NCI-H82 (cell line): ENCODE results near the gene OSBPL2.

ENCODE experiments used
- DNase-seq: peaks from one replicate; lab custom pipeline; 2025; lab: John Stamatoyannopoulos, UW

The OSBPL2 gene

DNA sequence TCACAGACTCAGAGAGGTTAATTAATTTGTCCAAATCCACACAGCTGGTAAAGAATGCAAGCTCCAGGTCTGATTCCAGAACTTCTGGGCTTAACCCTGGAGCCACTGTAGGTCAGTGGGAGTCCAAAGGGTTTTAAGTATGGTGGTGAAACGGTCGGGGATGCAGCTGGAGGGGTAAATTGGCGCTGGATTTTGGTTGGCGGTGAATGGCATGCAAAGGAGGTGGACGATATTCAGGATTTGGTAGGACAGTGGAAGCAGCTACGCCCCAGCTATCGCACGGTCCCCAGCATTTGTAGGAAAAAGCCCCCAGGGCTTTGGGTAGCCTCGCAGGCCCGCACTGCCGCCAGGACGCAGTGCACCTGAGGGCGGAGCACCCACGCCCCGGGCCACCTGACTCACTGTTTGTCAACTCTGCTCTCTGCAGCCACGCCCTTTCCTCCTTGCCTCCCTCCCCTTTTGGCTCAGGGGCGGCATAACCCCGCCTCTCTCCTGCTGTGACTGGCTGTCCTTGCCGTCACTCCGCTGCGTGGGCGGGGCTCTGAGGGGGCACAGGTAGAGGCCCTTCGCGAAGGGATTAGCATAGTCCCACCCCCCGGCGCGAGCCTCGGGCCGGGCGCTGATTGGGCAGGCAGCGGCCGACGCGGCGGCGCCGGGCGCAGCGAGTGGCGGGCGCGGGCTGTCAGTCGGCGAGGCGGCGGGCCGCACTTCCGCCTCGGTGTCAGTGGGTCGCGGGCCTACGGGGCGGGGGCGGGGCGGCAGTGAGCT, at the start of gene OSBPL2:
TSS of gene OSBPL2 (plus strand) at position 721 of the 768 bp plus-strand sequence. CDS start 17,664 bp downstream, outside the sequence.
- DNase-seq = peak; percentile 99

DNA sequence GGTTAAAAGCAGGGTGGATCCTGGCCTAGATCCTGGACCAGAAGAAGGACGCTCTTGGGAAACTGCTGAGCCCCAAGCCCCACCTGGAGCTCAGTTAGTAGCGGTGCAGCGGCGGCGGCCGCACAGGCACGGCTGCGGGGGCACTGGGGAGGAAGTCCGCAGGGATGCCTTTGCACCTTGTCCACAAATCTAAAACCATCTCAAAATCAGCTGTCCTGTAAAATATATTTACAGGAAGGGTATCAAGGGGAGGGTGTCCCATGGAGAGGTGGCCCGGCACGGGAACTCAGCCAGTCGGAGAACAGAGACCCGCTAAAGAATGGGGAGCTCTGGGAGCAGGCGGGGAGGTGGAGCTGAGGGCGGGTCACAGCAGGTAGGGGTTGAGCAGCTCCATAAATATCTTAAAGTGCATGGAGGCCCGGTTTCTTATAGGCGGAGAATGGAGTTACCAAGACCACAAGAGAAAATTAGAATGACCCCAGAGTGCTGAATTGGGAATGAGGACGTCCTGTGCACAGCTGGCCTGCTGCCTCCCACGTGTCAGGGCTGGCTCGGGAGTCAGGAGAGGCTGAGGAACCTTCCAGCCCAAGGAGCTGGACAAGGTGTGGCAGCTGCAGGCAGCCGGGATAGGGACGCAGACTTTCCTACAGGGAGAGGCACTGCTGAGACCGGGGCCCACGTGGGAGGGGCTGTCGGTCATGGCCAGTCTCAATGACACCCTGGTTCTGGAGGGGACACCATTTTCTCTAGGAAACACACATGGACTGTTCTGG, 47.5 kb upstream of the OSBPL2 start:
- no peak for DNase-seq

GRCh38 chr20:62191781-62192559, 46.4 kb upstream of the OSBPL2 start:
- no peak for DNase-seq

GRCh38 chr20:62192635-62193034, 45.7 kb upstream of the OSBPL2 start:
- no peak for DNase-seq

DNA sequence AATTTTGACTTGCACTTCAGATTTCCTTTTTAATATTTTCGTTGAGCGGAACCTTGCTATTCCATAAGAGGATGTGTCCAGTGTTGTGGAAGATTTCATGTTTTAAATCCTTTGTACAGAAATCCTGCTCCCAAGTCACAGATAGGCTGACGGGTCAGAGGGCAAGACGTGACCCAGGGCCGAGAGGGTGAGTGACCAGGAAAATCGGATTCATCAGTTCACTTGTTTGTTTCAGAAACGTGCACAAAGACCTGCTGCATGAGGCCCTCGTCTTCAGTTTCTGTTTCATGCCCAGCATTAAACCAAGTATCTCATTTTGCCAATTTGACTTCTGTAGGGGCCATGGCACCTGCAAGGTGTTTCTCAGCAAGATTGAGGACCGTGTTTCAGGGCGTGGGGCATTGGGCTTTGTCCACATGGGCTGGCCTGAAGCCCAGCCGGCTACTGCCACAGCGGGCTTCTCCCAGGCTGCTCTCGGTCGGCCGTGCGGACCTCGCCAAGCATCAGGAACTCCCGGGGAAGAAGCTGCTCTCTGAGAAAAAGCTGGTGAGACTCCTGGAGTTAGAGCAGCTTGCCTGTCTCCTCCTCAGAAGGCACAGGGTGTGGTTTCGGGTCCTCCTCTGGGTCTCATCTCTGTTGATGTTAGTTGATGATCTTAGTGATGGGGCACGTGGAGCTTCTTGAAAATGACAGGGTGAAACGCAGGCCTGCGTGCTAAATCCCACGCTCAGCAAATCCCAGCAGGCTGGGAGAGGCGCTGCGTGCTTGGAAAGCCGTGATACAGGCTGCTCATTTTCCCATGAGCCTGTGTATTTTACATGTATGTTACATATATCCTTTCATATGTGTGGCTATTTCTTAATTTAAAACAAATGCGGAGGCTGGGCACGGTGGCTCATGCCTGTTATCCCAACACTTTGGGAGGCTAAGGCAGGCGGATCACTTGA, 45.0 kb upstream of the OSBPL2 start:
- DNase-seq = no peak

DNA sequence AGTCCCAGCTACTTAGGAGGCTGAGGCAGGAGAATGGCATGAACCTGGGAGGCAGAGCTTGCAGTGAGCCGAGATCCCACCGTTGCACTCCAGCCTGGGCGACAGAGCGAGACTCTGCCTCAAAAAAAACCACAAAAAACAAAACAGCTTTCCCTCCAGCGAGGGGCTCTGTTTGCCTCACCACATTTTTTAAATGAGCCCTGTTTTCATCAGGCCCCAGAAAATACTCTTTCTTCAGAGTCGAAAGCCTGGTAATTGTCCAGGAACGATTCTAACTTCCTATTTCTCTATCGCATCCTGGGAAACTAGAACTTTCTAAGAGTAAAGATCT, 43.3 kb upstream of the OSBPL2 start:
- DNase-seq = no peak

DNA sequence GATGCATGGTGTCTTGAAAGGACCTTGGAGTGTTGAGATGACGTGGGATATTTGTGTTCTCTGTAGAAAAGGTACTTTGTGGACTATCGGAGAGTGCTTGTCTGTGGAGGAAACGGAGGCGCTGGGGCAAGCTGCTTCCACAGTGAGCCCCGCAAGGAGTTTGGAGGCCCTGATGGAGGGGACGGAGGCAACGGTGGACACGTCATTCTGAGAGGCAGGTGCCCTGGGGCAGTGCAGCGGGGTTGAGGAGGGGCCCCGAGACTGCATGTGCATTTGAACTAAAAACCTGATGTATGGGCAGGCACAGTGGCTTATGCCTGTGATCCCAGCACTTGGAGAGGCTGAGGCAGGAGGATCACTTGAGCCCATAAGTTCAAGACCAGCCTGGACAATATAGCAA, 42.6 kb upstream of the OSBPL2 start:
- DNase-seq = no peak

DNA sequence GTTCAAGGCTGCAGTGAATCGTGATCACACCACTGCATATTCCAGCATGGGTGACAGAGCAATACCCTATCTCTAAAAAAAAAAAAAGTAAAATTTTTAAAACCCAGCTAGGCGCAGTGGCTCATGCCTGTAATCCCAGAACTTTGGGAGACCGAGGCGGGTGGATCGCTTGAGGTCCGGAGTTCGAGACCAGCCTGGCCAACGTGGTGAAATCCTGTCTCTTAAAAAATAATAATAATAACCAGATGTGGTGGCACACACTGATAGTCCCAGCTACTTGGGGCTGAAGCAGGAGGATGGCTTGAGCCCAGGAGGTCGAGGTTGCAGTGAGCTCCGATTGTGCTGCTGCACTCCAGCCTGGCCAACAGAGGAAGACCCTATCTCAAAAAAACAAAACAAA, 42.0 kb upstream of the OSBPL2 start:
- no peak for DNase-seq

DNA sequence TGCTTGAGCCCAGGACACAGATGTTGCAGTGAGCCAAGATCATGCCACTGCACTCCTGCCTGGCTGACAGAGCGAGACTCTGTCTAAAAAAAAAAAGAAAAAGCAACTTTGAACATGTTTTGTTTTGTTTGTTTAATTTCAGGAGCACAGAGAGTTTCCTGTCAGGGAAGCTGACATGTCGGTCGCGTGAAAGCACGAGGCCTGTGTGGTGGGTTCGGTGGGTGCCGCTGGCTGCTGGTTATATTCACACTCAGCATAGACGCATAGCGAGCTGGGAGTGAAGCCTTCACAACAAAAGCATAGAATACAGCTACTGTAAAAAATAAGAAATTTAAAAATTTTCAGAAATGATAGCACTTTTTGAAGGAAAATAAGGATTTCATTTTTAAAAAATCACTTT, 41.0 kb upstream of the OSBPL2 start:
- DNase-seq = no peak

DNA sequence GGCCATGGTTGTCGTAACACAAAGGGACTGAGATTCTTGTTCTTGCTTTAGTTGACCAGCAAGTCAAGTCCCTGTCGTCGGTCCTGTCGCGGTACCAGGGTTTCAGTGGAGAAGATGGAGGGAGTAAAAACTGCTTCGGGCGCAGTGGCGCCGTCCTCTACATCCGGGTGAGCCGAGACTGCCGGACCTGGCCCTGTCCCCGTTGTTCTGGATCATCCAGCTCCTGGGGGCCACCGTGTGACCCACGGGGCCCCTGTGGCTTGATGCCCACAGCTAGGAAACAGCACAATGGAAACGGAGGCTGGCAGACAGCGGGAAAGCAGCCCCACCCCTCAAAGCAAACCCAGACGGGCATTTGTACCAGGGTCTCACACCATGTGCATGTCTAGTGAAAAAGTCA, 40.5 kb upstream of the OSBPL2 start:
- DNase-seq = no peak

GRCh38 chr20:62198496-62198895, 39.8 kb upstream of the OSBPL2 start:
- no peak for DNase-seq

DNA sequence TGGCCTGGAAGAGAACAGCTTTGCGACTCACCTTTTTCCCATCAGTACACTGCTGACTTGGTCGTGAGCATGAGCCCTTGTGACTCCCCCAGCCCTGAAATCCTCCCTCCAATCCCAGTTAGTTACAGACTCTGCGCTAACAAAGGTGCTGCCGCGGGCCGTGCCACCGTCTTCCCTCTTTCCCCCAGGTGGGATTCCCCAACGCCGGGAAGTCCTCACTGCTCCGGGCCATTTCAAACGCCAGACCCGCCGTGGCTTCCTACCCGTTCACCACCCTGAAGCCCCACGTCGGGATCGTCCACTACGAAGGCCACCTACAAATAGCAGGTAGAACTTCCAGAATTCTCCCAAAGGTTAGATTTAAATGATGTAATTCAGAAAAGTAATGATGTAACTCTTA, 39.4 kb upstream of the OSBPL2 start:
- no peak for DNase-seq

DNA sequence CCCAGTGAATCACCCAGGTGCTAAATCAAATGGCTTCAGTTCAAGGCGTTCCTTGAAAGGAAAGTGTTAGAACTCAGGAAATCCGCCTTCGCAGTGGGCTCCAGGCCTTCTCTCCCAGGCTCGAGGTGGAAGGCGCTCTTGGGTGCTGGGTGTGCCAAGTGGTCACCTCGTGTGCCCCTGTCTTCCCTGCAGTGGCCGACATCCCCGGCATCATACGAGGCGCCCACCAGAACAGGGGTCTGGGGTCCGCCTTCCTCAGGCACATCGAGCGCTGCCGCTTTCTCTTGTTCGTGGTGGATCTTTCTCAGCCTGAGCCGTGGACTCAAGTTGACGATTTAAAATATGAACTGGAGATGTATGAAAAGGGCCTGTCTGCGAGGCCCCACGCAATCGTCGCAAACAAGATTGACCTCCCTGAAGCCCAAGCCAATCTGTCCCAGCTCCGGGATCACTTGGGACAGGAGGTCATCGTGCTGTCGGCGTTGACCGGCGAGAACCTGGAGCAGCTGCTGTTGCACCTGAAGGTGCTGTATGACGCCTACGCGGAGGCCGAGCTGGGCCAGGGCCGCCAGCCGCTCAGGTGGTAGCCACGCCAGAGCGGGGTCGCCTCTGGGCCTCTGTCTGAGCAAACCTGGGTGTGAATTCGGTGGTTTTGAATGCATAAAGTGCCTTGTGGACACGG, 37.7 kb upstream of the OSBPL2 start:
- DNase-seq = no peak

DNA sequence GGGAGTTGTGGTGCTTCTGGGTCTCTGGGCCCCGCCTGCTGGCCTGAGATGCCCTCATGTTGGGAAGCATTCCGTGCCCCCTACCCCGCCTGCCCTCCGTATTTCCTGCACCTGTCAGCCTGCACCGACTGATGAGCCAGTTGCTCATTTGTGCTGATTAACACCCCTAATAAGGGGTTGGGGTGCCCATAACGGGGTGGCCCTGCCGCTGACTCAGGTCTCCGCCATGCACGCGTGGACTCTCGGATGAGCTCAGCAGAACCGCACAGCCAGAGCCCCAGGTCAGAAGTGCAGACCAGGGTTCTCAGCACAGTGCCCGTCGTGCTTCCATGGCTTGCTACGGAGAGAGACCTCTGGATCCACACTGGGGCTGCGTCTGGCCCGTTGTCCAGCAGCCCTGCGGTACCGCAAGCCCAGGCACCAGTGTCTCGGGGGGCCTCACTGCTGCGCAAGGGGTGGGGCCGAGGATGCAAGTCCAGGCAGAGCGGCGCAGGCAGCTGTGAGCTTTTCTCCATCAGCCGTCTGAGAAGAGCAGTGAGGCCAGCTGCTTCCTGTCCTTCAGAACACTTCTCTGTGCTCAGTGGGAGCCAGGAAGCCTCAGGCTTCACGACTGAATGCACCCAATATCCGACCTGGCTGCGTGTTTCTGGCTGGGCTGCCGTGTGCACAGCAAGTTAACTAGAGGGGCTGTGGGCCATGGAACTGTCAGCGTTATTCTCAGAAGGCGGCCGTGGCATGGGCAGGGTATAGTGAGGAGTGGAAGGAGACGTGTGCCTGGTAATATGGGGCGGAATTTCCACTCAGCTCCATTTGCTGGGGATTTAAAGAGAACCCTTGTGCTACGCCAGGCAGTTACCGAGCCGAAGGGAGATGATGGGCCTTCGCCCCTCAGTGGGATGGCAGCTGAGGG, 36.9 kb upstream of the OSBPL2 start:
- DNase-seq = no peak

- DNase-seq = no peak
Observed at GRCh38 chr20:62202083-62202395, 36.3 kb upstream of the OSBPL2 start.

GRCh38 chr20:62202676-62203377, 35.5 kb upstream of the OSBPL2 start:
- DNase-seq = no peak

DNA sequence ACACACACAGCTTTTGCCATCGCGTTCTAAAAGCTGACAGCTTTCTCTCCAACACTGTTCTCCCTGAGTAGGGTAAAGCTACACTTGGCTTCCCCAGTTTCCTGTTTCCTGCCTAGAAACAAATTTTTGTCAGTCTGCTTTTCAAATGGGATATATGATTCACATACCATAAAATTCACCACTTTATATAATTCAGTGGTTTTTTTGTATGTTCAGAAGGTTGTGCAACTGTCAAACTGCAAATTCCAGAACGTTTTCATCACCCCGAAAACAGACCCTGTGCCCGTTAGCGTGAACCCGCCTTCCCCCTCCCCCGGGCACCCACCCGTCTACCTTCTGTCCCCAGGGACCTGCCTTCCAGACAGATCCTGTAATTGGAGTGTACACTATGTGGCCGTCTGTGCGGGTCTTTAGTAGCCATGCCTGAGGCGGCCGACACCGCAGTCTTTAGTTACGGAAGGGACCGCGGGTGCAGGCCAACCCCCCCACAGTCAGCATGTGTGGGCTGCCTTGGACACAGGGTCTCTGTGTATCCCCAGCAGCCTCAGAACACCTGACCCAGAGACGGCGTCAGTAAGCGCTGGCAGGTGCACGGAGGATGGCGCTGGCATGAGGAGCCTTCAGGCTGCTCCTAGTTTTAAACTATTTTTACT, 34.8 kb upstream of the OSBPL2 start:
- DNase-seq = peak; percentile 67

GRCh38 chr20:62205618-62206387, 32.5 kb upstream of the OSBPL2 start:
- no peak for DNase-seq
